HG02571 (cell line): ENCODE data around the gene ADAM8.
"Not testable (repeated sequence)": the region's sequence is repeated elsewhere in the genome, so short reads cannot be mapped to it uniquely, and the experiment has no call there.

Source experiments
- ATAC-seq: cut with Tn5 transposase; IDR thresholded peaks from one replicate; pipeline ENCODE4 v1.9.1; 2021; ENCODE audit warnings: mild to moderate bottlenecking, moderate library complexity; ENCODE audit not compliant: unreplicated experiment

ADAM8 gene

GRCh38 chr10:133234796-133235195, 41.9 kb downstream of the ADAM8 start:
- not testable (repeated sequence) for ATAC-seq

DNA sequence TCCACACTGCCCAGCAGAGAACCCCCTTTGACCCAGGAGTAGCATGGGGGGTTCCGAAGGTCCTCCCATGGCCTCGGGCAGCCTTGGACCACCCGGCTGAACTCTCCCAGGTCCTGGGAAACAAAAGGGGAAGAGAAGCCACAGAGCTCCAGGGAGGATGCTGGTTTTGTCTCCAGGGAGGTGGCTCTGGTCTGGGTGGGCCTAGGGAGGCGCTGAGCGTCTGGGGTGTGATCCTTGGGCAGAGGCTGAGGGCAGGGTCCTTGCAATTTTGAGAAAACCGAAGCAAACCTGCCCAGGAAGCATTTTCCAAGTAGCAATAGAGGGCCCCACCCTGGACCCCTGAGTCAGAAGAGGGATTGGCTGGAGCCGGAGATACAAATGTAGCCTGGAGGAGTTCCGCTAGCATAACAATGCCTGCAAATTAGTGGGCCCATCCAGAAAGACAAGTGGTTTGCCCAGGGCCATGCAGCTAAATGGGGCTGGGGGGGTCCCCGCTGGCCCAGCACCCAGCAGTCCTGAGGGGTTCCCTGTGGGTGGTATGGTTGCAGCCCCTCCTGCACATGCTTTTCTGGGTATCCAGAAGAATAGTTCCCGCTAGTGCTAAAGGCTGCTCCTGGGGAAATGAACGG, 44.6 kb downstream of the ADAM8 start:
- no peak for ATAC-seq

- ATAC-seq: no peak
Observed at GRCh38 chr10:133231244-133231945, 45.3 kb downstream of the ADAM8 start.

- no peak for ATAC-seq
Observed at GRCh38 chr10:133230387-133231195, 46.1 kb downstream of the ADAM8 start.

DNA sequence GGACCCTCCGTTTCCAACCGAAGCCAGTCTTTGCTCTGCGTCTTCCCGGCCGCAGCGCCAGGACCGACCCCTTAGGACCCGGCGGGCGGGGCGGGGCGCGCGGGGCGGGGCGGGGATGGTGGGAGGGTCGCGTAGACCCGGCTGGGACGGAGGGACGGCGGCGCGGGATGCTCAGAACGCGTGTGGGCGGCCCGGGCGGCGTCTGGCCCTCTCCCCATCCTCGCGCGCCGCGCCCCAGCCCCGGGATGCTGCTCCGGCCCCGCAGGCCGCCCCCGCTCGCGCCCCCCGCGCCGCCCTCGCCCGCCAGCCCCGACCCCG, 46.7 kb downstream of the ADAM8 start, which contains the start of gene UTF1:
TSS of gene UTF1 (plus strand) at position 174 of the 318 bp plus-strand sequence. CDS start at position 246, 72 bp downstream.
- ATAC-seq: no peak

DNA sequence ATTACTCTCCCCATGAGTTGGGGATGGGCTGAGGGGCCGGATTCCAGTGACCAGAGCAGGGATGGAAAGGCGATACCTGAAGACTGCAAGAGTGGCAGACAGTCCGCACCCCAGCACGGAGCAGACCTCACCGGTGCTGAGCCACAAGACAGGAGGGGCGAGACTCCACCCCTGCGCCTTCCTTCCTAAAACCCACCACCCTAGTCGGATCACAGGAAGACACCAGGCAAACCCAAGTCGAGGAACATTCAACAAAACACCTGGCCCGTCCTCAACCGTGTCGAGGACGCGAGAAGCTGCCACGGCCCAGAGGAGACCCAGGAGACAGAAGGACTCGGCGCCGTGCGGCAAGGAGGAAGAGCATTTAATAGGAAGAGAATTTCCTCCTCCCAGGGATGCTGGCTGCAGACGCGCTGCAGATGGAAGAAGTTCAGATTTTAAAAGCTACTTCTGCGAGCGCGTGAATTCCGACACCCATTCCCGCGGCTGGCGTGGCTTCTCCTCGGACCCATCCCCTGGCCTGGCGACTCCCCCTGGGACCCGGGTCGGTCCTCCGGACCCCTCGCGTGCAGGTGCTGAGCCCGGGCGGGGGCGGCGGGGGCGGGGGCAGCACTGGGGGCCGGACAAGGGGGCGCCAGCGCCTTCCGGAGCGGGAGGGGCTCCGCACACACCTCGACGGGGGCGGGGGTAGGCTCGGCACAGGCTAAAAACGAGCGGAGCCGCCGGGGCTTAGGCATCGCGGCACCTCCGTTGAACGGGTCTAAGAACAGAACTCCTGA, 47.2 kb downstream of the ADAM8 start:
- no peak for ATAC-seq

DNA sequence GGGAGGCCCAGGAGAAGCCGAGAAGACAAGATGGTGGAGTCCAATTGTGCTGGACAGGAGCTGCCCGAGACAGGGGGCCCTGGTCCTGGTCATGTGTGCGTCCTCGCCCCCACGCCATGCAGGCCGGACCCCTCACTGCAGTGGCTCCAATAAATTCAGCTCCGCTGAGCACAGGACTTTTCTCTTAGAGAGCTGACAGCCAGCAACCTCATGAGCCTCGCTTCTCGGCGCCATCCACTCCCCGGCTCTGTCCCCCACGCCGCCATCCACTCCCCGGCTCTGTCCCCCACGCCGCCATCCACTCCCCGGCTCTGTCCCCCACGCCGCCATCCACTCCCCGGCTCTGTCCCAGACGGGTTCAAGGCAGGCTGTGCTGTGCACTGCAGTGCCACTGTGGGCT, 49.4 kb downstream of the ADAM8 start:
- ATAC-seq: no peak

DNA sequence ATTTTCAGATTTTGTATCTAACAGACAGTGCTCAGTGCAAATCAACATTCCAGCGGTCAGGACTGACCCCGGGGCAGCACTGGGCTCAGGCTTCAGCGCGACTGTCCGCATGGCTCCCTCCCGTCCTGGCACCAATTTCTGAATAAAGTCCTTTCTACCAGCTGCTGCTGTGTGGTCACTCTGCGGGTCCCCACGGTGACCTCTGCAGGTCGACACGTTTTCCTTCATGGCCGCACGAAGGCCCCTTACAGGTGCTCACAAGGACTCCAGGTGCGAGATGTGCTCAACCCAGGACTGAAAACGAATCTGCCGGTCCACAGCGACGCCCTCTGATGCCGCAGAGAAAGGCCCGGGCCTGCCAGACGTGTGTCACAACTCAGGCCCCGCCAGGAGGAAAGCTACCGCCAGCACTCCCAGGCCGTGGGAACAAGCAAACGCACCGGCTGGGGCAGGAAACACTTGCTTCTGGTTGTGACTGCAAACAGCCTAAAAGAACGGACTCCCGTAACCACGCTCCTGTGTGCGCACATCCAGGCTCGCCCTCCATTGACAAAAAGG, 50.3 kb downstream of the ADAM8 start:
- ATAC-seq: no peak

DNA sequence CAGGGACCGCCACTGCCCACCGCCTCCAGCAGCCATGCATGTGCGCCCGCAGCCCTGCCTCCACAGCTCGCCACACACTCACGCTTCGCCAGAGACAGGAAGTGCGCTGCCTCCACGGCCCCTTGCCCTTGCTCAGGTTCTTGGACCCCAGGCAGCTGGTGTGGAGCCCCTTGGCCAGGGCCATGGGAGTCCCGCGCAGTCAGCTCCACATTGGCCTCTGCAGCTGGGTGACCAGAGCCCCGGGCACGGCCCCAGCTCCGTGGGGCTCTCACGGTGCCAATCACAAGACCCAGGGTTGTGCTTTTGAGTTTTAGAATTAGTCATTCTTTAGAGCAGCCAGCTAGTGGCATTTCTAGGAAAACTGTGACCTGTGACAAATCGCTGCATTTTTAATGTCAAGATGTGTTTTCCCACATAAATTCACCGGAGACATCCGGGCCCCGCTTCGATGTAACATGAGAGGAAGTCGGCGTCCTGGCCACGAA, 50.9 kb downstream of the ADAM8 start:
- ATAC-seq: no peak

GRCh38 chr10:133224756-133225372, 51.8 kb downstream of the ADAM8 start:
- no peak for ATAC-seq

DNA sequence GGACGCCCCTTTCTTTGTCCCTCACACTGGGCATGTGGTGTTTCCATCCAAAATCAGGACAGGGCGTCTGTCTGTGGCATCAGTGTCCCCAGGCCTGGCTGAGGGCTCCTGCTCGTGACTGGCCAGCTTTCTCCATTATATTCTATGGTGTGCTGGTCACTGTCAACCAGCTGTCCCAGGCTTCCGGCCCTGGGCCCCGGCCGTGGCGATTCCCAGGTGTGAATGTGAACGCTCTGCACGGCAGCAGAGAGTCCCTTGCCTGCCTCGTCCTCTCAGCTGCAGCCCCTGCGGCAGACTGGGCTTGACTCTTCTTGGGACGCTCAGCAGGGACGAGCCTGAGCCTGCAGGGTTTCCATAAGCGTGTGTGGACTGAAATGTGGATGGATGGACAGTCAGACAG, 52.6 kb downstream of the ADAM8 start:
- ATAC-seq: no peak

GRCh38 chr10:133221756-133222155, 54.9 kb downstream of the ADAM8 start:
- not testable (repeated sequence) for ATAC-seq

- ATAC-seq: no peak
Observed at GRCh38 chr10:133221331-133221730, 55.3 kb downstream of the ADAM8 start.

DNA sequence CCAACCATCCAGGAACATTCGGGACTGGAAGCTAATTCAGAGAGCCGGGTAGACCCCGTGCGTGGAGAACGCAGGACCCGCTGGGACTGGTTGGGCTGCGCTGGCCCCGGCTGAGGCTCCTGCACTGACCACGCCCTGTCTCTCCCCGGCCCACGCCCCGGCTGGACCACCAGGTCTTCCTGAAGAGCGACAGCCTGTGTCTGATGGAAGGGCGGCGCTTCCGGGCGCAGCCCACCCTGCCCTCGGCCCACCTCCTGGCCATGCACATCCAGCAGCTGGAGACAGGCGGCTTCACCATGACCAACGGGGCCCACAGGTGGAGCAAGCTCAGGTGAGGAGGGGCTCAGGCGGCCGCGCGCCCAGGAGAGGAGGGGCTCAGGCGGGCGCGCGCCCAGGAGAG, 56.9 kb downstream of the ADAM8 start:
- ATAC-seq: no peak

GRCh38 chr10:133218891-133219290, 57.8 kb downstream of the ADAM8 start:
- no peak for ATAC-seq

DNA sequence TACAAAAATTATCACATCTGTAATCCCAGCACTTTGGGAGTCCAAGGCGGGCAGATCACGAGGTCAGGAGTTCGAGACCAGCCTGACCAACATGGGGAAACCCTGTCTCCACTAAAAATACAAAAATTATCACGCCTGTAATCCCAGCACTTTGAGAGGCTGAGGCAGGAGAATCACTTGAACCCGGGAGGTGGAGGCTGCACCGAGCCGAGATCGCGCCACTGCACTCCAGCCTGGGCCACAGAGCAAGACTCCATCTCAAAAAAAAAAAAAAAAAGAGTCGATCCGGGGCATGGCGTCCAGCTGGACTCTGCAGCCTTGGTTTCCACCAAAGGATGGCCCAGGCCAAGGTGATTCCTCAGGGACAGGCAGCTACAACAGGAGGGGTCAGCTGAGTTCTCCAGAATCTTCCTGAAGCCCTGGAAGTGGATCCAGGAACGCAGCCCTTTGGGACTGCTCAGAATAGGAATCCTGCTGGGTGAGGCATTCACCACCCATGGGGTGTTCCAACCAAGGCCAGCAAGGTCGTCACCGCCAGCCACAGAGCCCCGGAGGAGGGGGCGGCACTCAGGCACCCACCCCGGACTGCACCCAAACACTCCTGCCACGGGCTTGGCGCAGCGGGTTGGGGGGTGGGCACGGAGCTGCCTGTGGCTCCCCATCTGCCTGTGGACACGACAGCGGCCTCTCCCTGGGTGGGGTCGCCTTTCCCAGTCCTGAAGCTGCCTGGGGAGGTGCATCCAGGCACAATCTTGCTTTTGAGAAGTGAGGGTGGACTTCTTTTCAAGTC, 58.7 kb downstream of the ADAM8 start:
- ATAC-seq: no peak

DNA sequence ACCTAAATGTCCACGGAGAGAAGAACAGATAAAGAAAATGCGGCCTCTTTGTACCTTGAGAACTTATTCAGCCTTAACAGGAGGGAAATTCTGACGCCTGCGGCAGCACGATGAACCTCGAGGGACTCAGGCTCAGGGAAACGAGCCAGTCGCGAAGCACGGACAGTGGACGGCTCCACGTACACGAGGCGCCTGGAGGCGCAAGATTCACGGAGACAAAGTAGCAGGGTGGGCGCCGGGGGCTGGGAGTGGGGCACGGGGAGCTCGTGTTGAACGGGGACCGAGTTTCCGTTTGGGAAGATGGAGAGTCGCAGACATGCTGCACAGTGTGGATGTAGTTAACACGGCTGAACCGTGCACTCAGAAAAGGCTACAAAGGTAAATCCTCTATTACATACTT, 59.9 kb downstream of the ADAM8 start:
- ATAC-seq: no peak

GRCh38 chr10:133215586-133215985, 61.1 kb downstream of the ADAM8 start:
- ATAC-seq: no peak
